Esophagus (tissue), 2 donors: Measurements from ENCODE around the gene TAS1R1. TPM values are rescaled to one million over a fixed set of nuclear protein-coding genes. Genes with fewer than 3 reads are reported as not detected.

Source experiments
- H3K27ac ChIP-seq, 2 donors: one replicate each; pipeline ENCODE4 v1.5.1; 2013; ENCODE audit warnings: low read depth in 2 of 2, mild to moderate bottlenecking in 2 of 2, inconsistent platforms in 1 of 2, low read length in 1 of 2, moderate library complexity in 1 of 2
- H3K27me3 ChIP-seq, 2 donors: one replicate each; pipeline ENCODE4 v1.6.1; 2013; ENCODE audit warnings: low read length in 2 of 2, control low read depth in 1 of 2, mild to moderate bottlenecking in 1 of 2; ENCODE audit not compliant: insufficient read depth in 2 of 2, control insufficient read depth in 1 of 2
- H3K36me3 ChIP-seq, 2 donors: one replicate each; pipeline ENCODE4 v1.6.1; 2013; ENCODE audit warnings: low read length in 1 of 2; ENCODE audit not compliant: control insufficient read depth in 2 of 2, insufficient read depth in 2 of 2
- H3K4me1 ChIP-seq, 2 donors: one replicate each; pipeline ENCODE4 v1.6.1; 2013; ENCODE audit warnings: low read length in 1 of 2; ENCODE audit not compliant: control insufficient read depth in 2 of 2, insufficient read depth in 2 of 2
- H3K4me3 ChIP-seq, 2 donors: one replicate each; pipeline ENCODE4 v1.5.1; 2013; ENCODE audit warnings: low read length in 2 of 2, mild to moderate bottlenecking in 2 of 2, low read depth in 1 of 2, moderate library complexity in 1 of 2
- H3K9me3 ChIP-seq, 2 donors: one replicate each; pipeline ENCODE4 v1.6.1; 2013; ENCODE audit warnings: mild to moderate bottlenecking in 2 of 2, low read depth in 1 of 2, low read length in 1 of 2, moderate library complexity in 1 of 2; ENCODE audit not compliant: control insufficient read depth in 2 of 2, insufficient read depth in 1 of 2
- WGBS, 2 donors: extraction: QIAGEN DNeasy Blood & Tissue Kit; methylation state at CpG; one replicate each; pipeline ENCODE4 v1.1.7; 2013; 5-methylcytosine and 5-hydroxymethylcytosine counted together
- polyA plus RNA-seq, 2 donors: library from polyadenylated mRNA; stranded (reverse); fragments of 200-250 nt; gene quantifications; one replicate each; pipeline ENCODE4 v1.2.3, GENCODE V29; 2013
- donor health status: healthy with polysubstance abuse.
- donor health status: Bipolar disorder and iron deficiency.

Gene TAS1R1
- polyA plus RNA-seq, 2 donors, result 0.02 to 0.04 TPM

DNA sequence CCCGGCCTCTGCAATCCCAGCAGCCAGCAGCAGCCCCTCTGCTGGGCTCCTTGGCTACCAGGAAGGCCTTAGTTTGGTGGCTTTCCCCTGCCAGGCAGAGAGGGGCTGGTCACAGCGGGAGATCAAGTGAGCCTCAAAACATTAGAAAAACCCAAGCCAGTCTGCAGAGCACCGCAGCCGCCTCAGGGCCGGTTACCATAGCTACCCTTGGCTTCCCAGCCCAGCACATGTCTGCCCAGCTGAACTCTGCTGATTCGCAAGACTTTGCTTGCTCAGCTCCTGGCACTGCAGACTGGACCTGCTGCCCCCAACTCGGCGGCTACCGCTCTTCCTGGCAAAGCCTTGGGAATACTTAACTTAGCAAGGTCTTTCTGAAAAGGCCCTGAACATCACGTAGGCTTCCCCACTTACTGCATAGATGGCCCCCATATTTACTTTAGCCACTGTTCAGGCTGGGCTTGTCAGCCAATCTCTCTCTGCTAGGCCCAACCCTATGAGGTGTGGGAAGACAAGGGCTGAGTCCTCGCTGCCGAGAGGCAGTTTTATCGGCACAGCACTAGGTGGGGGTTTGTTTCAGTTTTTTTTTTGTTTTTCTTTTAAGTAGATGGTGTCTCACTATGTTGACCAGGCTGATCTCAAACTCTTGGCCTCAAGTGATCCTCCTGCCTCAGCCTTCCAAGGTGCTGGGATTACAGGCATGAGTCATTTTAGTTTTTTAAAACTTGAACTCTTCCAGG is 35.0 kb upstream of the TAS1R1 start:
- no peaks in the 10 kb centered on the region for H3K27me3 ChIP-seq
- 19 to 33% methylated on average over 13 of the region's 13 CpGs for WGBS, 2 donors
- H3K9me3 ChIP-seq, result no peaks in the 10 kb centered on the region
- peaks cover 0 to under 1% of the 10 kb centered on the region in 2 donors for H3K36me3 ChIP-seq
- peak overlapping the region in 1 of 2 donors; percentile 8 for H3K4me3 ChIP-seq
- H3K27ac ChIP-seq, result peak overlapping the region; percentile 33 to 36
- peaks cover 5 to 6% of the 10 kb centered on the region in 2 donors for H3K4me1 ChIP-seq

DNA sequence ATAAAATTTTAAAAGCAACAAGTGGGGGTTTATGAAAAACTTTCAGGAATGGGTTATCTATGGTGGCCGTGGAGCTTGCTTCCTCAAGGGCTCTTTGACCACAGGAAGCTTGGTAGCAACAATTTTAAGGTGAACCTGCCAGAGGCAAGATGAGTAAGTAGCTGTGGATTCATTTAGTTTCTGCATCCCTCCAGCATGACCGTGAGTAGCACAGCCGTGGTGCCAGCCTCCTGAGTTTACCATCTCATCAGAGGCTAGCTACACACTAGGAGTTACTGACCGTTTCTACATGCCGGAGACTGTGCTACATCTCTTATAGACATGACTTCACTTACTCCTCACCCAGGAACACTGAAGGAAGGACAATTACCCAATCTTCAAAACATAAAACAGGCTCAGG is 33.6 kb upstream of the TAS1R1 start:
- Histone ChIP-seq H3K4me1 (peaks cover 5 to 6% of the 10 kb centered on the region in 2 donors), H3K36me3 (peaks cover 10 to 12% of the 10 kb centered on the region in 2 donors), H3K4me3 (no peak overlapping the region), H3K9me3 (no peaks in the 10 kb centered on the region), H3K27ac (no peak overlapping the region), H3K27me3 (no peaks in the 10 kb centered on the region)
- 63 to 64% methylated on average over 5 of the region's 5 CpGs for WGBS, 2 donors

DNA sequence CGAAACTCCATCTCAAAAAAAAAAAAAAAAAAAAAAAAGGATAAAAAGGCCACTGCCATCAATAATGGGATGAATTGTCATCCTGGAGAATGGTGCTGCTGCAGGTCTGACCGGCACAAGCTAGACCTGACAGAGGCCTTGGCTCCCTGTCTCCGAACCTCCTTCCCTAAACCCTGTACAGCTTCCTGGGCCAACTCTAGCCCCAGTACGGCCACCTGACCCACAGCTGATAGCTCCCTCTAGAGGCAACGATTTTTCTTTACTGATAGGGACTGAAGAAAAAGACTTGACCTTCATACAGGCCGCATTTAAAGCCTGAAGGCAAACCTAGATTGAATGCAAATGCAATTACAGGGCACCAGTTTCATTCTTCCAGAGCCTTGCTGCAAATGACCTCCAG is 31.5 kb upstream of the TAS1R1 start:
- no peak overlapping the region for H3K27ac ChIP-seq
- 44 to 46% methylated on average over 6 of the region's 6 CpGs for WGBS, 2 donors
- no peaks in the 10 kb centered on the region for H3K9me3 ChIP-seq
- peaks cover 5 to 6% of the 10 kb centered on the region in 2 donors for H3K4me1 ChIP-seq
- H3K36me3 ChIP-seq, result peaks cover 18 to 21% of the 10 kb centered on the region in 2 donors
- H3K4me3 ChIP-seq, result no peak overlapping the region
- H3K27me3 ChIP-seq, result no peaks in the 10 kb centered on the region

DNA sequence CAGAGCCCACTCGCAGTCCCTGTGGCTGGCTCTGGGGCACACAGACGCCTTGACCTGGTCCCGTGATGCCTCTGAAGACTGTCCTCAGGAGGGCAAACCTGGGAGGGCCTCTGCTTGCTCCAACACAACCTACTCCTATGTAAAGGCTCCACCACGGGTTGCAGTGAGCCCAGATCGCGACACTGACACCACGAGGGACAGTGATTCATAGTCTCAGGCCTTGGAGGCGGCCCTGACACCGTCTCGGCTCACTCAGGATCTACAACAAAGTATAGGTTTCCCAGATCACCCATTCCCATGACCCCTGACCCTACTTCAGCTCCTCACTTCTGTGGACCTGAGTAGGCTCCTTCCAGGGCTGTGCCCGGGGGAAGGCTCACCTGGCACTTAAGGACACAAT is 28.8 kb upstream of the TAS1R1 start:
- H3K27me3 ChIP-seq, result no peaks in the 10 kb centered on the region
- H3K4me3 ChIP-seq, result no peak overlapping the region
- 81 to 82% methylated on average over 11 of the region's 11 CpGs for WGBS, 2 donors

DNA sequence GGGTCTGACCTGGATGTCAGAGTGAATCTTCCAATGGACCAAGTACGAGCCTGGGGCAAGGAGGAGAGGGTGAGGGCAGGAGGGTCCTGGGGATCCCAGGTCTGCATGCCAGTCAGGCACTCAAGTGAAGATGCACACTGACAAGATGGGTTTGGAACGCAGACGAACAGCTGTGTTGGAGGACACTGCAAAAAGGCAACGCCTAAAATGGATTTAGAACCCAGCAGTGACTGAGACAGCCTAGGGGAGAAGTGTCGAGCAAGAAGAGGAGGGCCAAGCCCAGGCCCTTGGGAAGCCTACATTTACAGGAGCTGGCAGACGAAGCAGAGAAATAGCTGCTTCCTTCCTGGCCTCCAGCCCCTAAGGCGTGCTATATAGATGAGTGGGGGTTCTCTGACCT is 26.6 kb upstream of the TAS1R1 start:
- H3K36me3 ChIP-seq, result peaks cover 36 to 46% of the 10 kb centered on the region in 2 donors
- H3K4me1 ChIP-seq, result no peaks in the 10 kb centered on the region
- 90 to 91% methylated on average over 7 of the region's 7 CpGs for WGBS, 2 donors
- no peak overlapping the region for H3K4me3 ChIP-seq
- H3K9me3 ChIP-seq, result no peaks in the 10 kb centered on the region
- no peak overlapping the region for H3K27ac ChIP-seq
- no peaks in the 10 kb centered on the region for H3K27me3 ChIP-seq

More for the DNA sequence above, 28.8 kb upstream of the TAS1R1 start:
- peaks cover 28 to 30% of the 10 kb centered on the region in 2 donors for H3K36me3 ChIP-seq
- no peaks in the 10 kb centered on the region for H3K4me1 ChIP-seq
- H3K27ac ChIP-seq, result no peak overlapping the region
- H3K9me3 ChIP-seq, result no peaks in the 10 kb centered on the region

DNA sequence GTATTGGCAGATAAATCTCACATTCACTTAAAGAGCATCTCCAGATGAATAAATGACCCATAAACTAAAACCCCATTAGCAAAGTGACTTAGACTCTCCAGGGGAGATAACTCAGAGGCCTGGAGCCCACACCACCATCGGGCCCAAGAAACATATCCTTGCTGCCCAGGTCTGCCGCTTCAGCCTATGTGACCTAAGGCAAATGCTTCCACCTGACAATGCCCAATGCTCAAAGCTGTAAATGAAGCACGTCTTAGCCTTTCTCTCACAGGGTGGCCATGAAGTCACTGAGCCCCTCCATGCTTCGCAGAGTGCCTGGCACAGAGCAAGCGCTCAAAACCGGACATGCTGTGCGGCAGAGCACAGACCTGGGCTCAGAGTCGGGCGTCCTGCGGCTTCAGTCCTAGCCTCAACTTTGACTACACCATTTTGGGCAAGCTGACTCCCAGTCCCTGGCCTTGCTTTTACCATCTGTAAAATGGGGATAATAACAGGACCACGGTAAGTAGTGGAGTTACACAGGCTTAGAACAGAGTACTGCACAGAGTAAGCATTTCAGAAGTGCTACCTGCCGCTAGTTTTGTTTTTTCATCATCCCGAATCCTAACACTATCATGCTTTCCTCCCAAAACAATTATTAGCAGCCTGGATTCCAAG is 24.5 kb upstream of the TAS1R1 start:
- Histone ChIP-seq H3K27me3 (no peaks in the 10 kb centered on the region), H3K9me3 (no peaks in the 10 kb centered on the region), H3K4me3 (no peak overlapping the region), H3K36me3 (peaks cover 31 to 51% of the 10 kb centered on the region in 2 donors), H3K4me1 (no peaks in the 10 kb centered on the region), H3K27ac (no peak overlapping the region)
- 97 to 98% methylated on average over 13 of the region's 13 CpGs for WGBS, 2 donors

DNA sequence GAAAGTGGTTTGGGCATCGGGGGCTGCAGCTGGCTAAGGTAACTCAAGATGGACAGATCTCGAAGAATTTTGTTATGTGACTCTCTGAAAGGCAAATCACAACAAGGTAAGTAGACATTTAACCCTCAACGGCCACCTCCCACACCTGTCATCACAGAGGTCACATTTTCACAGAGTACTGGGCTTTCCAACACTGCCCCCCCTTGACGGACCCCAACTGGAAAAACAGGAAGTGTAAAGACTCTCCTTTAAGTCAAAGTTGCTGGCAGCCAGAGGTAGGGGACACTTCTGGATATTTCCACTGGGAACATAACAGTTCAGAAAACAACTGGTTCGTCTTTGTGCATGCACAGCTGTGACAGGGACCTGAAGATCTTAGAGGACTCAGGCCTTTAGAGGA is 23.1 kb upstream of the TAS1R1 start:
- H3K27ac ChIP-seq, result no peak overlapping the region
- H3K27me3 ChIP-seq, result no peaks in the 10 kb centered on the region
- 87% methylated on average over 5 of the region's 5 CpGs for WGBS, 2 donors
- no peak overlapping the region for H3K4me3 ChIP-seq
- peaks cover 21 to 43% of the 10 kb centered on the region in 2 donors for H3K36me3 ChIP-seq
- H3K9me3 ChIP-seq, result no peaks in the 10 kb centered on the region
- no peaks in the 10 kb centered on the region for H3K4me1 ChIP-seq

DNA sequence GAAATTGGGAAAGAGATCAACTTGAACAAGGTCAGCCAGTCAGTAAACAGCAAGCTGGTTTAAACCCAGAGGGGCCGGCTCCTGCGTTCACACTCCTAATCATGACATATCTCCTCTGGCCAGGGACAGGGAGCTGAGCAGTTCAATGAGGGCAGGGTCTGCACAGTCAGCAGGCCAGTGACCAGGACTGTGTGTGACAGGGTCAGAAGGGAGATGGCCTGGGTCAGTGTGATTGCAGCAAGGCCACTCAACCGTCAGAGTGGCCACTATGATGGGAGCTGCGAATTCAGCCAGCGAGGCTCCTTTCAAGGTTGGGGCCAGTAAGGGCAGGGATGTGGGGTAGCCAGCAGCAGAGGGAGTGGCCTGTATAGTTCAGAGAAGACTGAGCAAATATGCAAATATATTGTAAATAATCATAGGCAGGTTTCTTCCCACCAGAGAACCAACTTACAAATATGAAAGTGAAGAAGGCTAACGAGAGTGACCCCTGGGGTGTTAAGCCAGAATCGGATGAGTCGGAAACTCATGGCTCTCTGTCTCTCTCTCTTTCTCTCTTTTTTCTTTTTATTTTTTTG is 20.8 kb upstream of the TAS1R1 start:
- Histone ChIP-seq H3K27me3 (no peaks in the 10 kb centered on the region), H3K4me1 (no peaks in the 10 kb centered on the region), H3K4me3 (no peak overlapping the region), H3K27ac (no peak overlapping the region), H3K9me3 (no peaks in the 10 kb centered on the region), H3K36me3 (peaks cover 9 to 32% of the 10 kb centered on the region in 2 donors)
- WGBS, 2 donors, result 95% methylated on average over 8 of the region's 8 CpGs

DNA sequence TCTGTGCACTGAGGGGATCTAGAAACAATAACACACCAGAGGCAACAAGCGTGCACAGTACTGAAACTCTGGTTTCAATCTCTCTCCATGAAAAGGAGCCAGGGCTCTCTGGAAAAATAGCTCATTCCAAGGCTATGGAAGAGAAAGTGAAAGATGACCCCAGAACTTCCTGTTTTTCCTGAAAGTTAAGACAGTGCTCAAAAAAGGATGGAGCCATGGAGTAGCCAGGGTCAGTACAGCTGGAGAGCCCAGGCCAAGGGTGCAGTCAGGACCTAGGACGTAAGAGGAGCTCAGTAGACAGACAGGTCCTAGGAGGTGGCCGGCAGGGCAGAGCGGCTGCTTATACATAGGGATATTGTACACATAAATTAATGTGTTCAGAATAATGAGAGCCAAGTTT is 19.9 kb upstream of the TAS1R1 start:
- Histone ChIP-seq H3K27me3 (no peaks in the 10 kb centered on the region), H3K36me3 (peaks cover 9 to 32% of the 10 kb centered on the region in 2 donors), H3K4me1 (no peaks in the 10 kb centered on the region), H3K4me3 (no peak overlapping the region), H3K9me3 (no peaks in the 10 kb centered on the region), H3K27ac (no peak overlapping the region)
- 92 to 96% methylated on average over 4 of the region's 4 CpGs for WGBS, 2 donors
